GM12878 (cell line): ENCODE data around the gene HMGXB4. TPM values are rescaled to one million over a fixed set of nuclear protein-coding genes. Genes with fewer than 3 reads are reported as not detected.

Experiments
- ATAC-seq: fragments of 200-7000 bp; cut with Tn5 transposase; 3 replicates; pipeline ENCODE4 v1.9.1; 2020; ENCODE audit warnings: mild to moderate bottlenecking, moderate library complexity
- BruUV-seq: library from RNA; stranded (reverse); fragments of 400-500 nt; replicated peaks from 2 replicates; lab custom pipeline; 2021; lab: Mats Ljungman, UMichigan
- CTCF ChIA-PET: fragments of 300-600 bp; sonication (Branson Sonifier 250); formaldehyde crosslinking; extraction: SDS; loops from one replicate; lab custom pipeline; 2021; ENCODE audit warnings: inconsistent platforms; lab: Yijun Ruan, JAX
- POLR2A ChIA-PET: fragments of 350-600 bp; formaldehyde crosslinking; extraction: SDS; loops from one replicate; lab custom pipeline; 2021; ENCODE audit warnings: inconsistent platforms; lab: Charles Lee
- RAD21 ChIA-PET: fragments of 300-600 bp; sonication (Branson Sonifier 250); formaldehyde crosslinking; loops from one replicate; lab custom pipeline; 2023; ENCODE audit warnings: antibody characterized with exemption; ENCODE audit not compliant: unreplicated experiment; lab: Charles Lee
- SMC1A ChIA-PET: fragments of 300-600 bp; sonication (Branson Sonifier 250); formaldehyde crosslinking; loops from one replicate; lab custom pipeline; 2023; ENCODE audit not compliant: unreplicated experiment, uncharacterized antibody; lab: Charles Lee
- DNase-seq: peaks from one replicate; pipeline ENCODE4 v3.0.0-alpha.2; 2011; ENCODE audit warnings: low read depth, low spot score
- FAIRE-seq: peaks from 3 replicates; lab custom pipeline; 2011; peaks lifted over from hg19 to GRCh38; lab: Jason Lieb, UNC
- H2AFZ ChIP-seq: 2 replicates; pipeline ENCODE4 v1.6.0; 2011; ENCODE audit warnings: low read depth, low read length, control low read depth; ENCODE audit not compliant: control insufficient read depth
- H3K27ac ChIP-seq: 2 replicates; pipeline ENCODE4 v1.5.1; 2011; ENCODE audit warnings: control low read depth; ENCODE audit not compliant: control insufficient read depth, insufficient read depth
- H3K27me3 ChIP-seq, 2 experiments: replicated peaks in 1 of 2; 2 replicates each; pipeline versions ENCODE4 v1.6.0 to v1.6.1; 2011; ENCODE audit warnings: low read length in 1 of 2; ENCODE audit not compliant: control insufficient read depth in 2 of 2, insufficient read depth in 2 of 2
- H3K36me3 ChIP-seq, 2 experiments: 2 replicates each; pipeline ENCODE4 v1.5.1; 2011; ENCODE audit warnings: low read length in 1 of 2; ENCODE audit not compliant: control insufficient read depth in 2 of 2, insufficient read depth in 2 of 2
- H3K4me1 ChIP-seq: 2 replicates; pipeline ENCODE4 v1.6.1; 2011; ENCODE audit warnings: mild to moderate bottlenecking, low read length, moderate library complexity, mixed read lengths; ENCODE audit not compliant: control insufficient read depth, insufficient read depth
- H3K4me2 ChIP-seq: 2 replicates; pipeline ENCODE4 v1.6.0; 2011; ENCODE audit warnings: control low read depth; ENCODE audit not compliant: control insufficient read depth, insufficient read depth
- H3K4me3 ChIP-seq: fragments of 200-600 bp; sonication (generic); 2 replicates; pipeline ENCODE4 v1.5.1; 2016
- H3K79me2 ChIP-seq: 2 replicates; pipeline ENCODE4 v1.6.0; 2011; ENCODE audit warnings: low read length; ENCODE audit not compliant: control insufficient read depth, insufficient read depth
- H3K9ac ChIP-seq: 2 replicates; pipeline ENCODE4 v1.8.0; 2011; ENCODE audit warnings: low read length, control low read depth, mixed read lengths; ENCODE audit not compliant: control insufficient read depth, insufficient read depth
- H3K9me3 ChIP-seq: replicated peaks from 3 replicates; pipeline ENCODE4 v1.5.1; 2011; ENCODE audit warnings: mild to moderate bottlenecking, low read length; ENCODE audit not compliant: control insufficient read depth, insufficient read depth
- H4K20me1 ChIP-seq: 2 replicates; pipeline ENCODE4 v1.6.0; 2011; ENCODE audit not compliant: control insufficient read depth, insufficient read depth
- BHLHE40 ChIP-seq, 2 experiments: fragments of 450-650 bp in 1 of 2; IDR thresholded peaks; 2 replicates each; pipeline ENCODE4 v1.6.1; 2011 to 2017; ENCODE audit warnings: low read depth in 2 of 2, borderline replicate concordance in 1 of 2, improper control_type of control experiment in 1 of 2, low read length in 1 of 2, mild to moderate bottlenecking in 1 of 2
- RELA ChIP-seq: fragments of 450-650 bp; IDR thresholded peaks from 2 replicates; pipeline ENCODE4 v1.8.0; 2014; ENCODE audit warnings: borderline replicate concordance; ENCODE audit not compliant: partially characterized antibody
- RUNX3 ChIP-seq: IDR thresholded peaks from 2 replicates; pipeline ENCODE4 v1.6.1; 2012; ENCODE audit warnings: low read length, inconsistent platforms
- SRF ChIP-seq, 2 experiments: IDR thresholded peaks; 2 replicates each; pipeline ENCODE4 v1.6.1; 2011; ENCODE audit warnings: low read depth in 2 of 2, low read length in 2 of 2, mild to moderate bottlenecking in 1 of 2, moderate library complexity in 1 of 2
- WGBS: methylation state at CpG from one replicate; pipeline ENCODE4 v1.1.6; 2016; ENCODE audit warnings: low lambda C conversion rate; ENCODE audit not compliant: insufficient replicate concordance, insufficient coverage; ENCODE audit errors: missing lambda C conversion rate; 5-methylcytosine and 5-hydroxymethylcytosine counted together
- in situ Hi-C: fragments of 300-500 bp; cut with MboI; formaldehyde crosslinking; loops from 9 replicates; pipeline ENCODE4 v1.14.3; 2018; ENCODE audit warnings: mixed read lengths
- intact Hi-C: fragments of 100-400 bp; cut with micrococcal nuclease; formaldehyde crosslinking; loops from one replicate; pipeline ENCODE4 v1.14.2; 2022; ENCODE audit not compliant: unreplicated experiment
- polyA plus RNA-seq, 11 experiments: library from polyadenylated mRNA; depleted of rRNA in 4 of 11; unstranded in 6 of 11; stranded (reverse) in 5 of 11; fragments of >200 nt; fragmentation: Nextera tagmentation in 4 of 11; fragmentation: Illumina TruSeq in 1 of 11; extraction: Ambion mirVana in 4 of 11; extraction: Trizol in 1 of 11; gene quantifications; 1 replicate in 1 of 11; 2 replicates in 10 of 11; pipeline versions ENCODE4 v1.2.1 to v1.2.3, GENCODE V29; 2011 to 2016; ENCODE audit warnings: inconsistent platforms in 2 of 11, missing spikeins in 2 of 11, low read depth in 1 of 11
- total RNA-seq, 4 experiments: library from RNA; depleted of rRNA in 3 of 4; stranded (reverse); fragments of >200 nt in 3 of 4; fragmentation: Illumina TruSeq in 1 of 4; extraction: Trizol in 1 of 4; gene quantifications; 2 replicates each; pipeline versions ENCODE4 v1.2.1 to v1.2.3, GENCODE V29; 2013 to 2021
- TF ChIP-seq, protein P1 (sequence below): fragments of 450-650 bp; conservative IDR thresholded peaks from 2 replicates; pipeline ENCODE4 v1.6.1; 2017; ENCODE audit warnings: mild to moderate bottlenecking, moderate library complexity
- TF ChIP-seq, protein P2 (sequence below): fragments of 450-650 bp; IDR thresholded peaks from 2 replicates; pipeline ENCODE4 v1.6.1; 2017; ENCODE audit warnings: low read depth, mild to moderate bottlenecking, moderate library complexity
- TF ChIP-seq, protein P3 (sequence below): IDR thresholded peaks from 2 replicates; pipeline ENCODE4 v1.6.1; 2012; ENCODE audit warnings: improper control_type of control experiment, low read depth, low read length; ENCODE audit not compliant: insufficient replicate concordance

HMGXB4 gene
- total and polyA plus RNA-seq, 10 of the 15 experiments (the other 5 are each of a cell fraction or from before 2014, with no cell fraction given), result 15.5 to 44.5 (median 24.9) TPM

DNA sequence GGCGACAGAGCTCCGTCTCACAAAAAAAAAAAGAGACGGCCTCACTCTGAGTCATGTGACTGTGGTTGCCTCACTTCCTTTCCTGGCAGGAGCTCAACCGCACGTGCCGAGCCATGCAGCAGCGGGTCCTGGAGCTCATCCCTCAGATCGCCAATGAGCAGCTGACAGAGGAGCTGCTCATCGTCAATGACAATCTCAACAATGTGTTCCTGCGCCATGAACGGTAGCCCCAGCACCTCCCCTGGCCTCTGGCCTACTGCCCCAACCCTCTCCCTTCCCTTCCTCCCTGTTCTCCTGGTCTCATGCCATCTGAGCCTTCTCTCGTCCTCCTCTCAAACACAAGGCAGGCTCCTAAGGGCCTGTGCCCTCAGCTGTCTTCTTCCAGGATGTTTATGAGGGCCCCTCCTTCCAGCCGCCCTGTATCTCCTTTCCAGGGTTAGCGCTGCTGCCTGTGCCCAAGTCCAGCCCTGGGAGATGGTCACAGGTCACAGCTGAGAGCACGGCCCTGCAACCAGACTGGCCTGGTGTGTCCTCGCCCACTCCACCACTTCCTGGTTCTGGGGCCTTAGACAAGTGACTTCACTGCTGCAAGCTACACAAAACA is 73.1 kb downstream of the HMGXB4 start:
- Histone ChIP-seq H3K27ac (no peak overlapping the region), H3K4me1 (peaks cover 9% of the 10 kb centered on the region), H3K79me2 (no peaks in the 10 kb centered on the region), H4K20me1 (no peaks in the 10 kb centered on the region), H2AFZ (no peak overlapping the region), H3K36me3 (peaks cover 0 to 30% of the 10 kb centered on the region in 2 experiments; a peak in 3 of 4 replicates), H3K9ac (no peak overlapping the region), H3K4me2 (no peak overlapping the region), H3K9me3 (no peaks in the 10 kb centered on the region), H3K4me3 (no peak overlapping the region), H3K27me3 (no peaks in the 10 kb centered on the region)
- no TSS peak for BruUV-seq
- SMC1A ChIA-PET, result interaction anchor here (1.0 to 1.6 kb wide), 2 partner anchors 20 to 99 kb away, joined by 3 to 5 read pairs; no protein-coding TSS in a partner anchor
- peak; percentile 70 to 72 for TF ChIP-seq BHLHE40 (IDR thresholded peaks at IDR 0.05; ENCODE audit: borderline replicate concordance in 1 of 2, low read depth in 2 of 2, low read length in 1 of 2)
- TF ChIP-seq, protein P1, sequence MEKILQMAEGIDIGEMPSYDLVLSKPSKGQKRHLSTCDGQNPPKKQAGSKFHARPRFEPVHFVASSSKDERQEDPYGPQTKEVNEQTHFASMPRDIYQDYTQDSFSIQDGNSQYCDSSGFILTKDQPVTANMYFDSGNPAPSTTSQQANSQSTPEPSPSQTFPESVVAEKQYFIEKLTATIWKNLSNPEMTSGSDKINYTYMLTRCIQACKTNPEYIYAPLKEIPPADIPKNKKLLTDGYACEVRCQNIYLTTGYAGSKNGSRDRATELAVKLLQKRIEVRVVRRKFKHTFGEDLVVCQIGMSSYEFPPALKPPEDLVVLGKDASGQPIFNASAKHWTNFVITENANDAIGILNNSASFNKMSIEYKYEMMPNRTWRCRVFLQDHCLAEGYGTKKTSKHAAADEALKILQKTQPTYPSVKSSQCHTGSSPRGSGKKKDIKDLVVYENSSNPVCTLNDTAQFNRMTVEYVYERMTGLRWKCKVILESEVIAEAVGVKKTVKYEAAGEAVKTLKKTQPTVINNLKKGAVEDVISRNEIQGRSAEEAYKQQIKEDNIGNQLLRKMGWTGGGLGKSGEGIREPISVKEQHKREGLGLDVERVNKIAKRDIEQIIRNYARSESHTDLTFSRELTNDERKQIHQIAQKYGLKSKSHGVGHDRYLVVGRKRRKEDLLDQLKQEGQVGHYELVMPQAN, result no peak
- TF ChIP-seq, protein P2, sequence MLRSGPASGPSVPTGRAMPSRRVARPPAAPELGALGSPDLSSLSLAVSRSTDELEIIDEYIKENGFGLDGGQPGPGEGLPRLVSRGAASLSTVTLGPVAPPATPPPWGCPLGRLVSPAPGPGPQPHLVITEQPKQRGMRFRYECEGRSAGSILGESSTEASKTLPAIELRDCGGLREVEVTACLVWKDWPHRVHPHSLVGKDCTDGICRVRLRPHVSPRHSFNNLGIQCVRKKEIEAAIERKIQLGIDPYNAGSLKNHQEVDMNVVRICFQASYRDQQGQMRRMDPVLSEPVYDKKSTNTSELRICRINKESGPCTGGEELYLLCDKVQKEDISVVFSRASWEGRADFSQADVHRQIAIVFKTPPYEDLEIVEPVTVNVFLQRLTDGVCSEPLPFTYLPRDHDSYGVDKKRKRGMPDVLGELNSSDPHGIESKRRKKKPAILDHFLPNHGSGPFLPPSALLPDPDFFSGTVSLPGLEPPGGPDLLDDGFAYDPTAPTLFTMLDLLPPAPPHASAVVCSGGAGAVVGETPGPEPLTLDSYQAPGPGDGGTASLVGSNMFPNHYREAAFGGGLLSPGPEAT, result no peak
- TF ChIP-seq RUNX3, result peak; percentile 56
- TF ChIP-seq RELA, result no peak
- 0 out of 4 replicates have a peak, but pooled peaks of 1 of the 2 experiments have one; percentile 19 for TF ChIP-seq SRF (IDR thresholded peaks at IDR 0.05; ENCODE audit: low read depth in 2 of 2, low read length in 2 of 2)
- TF ChIP-seq, protein P3, sequence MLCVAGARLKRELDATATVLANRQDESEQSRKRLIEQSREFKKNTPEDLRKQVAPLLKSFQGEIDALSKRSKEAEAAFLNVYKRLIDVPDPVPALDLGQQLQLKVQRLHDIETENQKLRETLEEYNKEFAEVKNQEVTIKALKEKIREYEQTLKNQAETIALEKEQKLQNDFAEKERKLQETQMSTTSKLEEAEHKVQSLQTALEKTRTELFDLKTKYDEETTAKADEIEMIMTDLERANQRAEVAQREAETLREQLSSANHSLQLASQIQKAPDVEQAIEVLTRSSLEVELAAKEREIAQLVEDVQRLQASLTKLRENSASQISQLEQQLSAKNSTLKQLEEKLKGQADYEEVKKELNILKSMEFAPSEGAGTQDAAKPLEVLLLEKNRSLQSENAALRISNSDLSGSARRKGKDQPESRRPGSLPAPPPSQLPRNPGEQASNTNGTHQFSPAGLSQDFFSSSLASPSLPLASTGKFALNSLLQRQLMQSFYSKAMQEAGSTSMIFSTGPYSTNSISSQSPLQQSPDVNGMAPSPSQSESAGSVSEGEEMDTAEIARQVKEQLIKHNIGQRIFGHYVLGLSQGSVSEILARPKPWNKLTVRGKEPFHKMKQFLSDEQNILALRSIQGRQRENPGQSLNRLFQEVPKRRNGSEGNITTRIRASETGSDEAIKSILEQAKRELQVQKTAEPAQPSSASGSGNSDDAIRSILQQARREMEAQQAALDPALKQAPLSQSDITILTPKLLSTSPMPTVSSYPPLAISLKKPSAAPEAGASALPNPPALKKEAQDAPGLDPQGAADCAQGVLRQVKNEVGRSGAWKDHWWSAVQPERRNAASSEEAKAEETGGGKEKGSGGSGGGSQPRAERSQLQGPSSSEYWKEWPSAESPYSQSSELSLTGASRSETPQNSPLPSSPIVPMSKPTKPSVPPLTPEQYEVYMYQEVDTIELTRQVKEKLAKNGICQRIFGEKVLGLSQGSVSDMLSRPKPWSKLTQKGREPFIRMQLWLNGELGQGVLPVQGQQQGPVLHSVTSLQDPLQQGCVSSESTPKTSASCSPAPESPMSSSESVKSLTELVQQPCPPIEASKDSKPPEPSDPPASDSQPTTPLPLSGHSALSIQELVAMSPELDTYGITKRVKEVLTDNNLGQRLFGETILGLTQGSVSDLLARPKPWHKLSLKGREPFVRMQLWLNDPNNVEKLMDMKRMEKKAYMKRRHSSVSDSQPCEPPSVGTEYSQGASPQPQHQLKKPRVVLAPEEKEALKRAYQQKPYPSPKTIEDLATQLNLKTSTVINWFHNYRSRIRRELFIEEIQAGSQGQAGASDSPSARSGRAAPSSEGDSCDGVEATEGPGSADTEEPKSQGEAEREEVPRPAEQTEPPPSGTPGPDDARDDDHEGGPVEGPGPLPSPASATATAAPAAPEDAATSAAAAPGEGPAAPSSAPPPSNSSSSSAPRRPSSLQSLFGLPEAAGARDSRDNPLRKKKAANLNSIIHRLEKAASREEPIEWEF, result no peak
- intact Hi-C loops (no loop called here), in situ Hi-C loops (no loop called here)
- RAD21 ChIA-PET, result interaction anchor here (0.6 to 1.3 kb wide), 5 partner anchors 19 to 217 kb away, joined by 3 to 7 read pairs (median 3); no protein-coding TSS in a partner anchor
- 66% methylated on average over 16 of the region's 16 CpGs for WGBS
- CTCF ChIA-PET, result interaction anchor here (0.6 to 2.4 kb wide), 6 partner anchors 17 to 286 kb away, joined by 3 to 8 read pairs (median 4); no protein-coding TSS in a partner anchor
- ATAC-seq (peak; percentile 38; the same call in 1 of the 3 replicates), DNase-seq (no peak), FAIRE-seq (no peak)
- POLR2A ChIA-PET, result interaction anchor here (0.6 to 1.2 kb wide), 4 partner anchors 16 to 202 kb away, joined by 3 to 5 read pairs (median 4); no protein-coding TSS in a partner anchor
